Karpas-422 (cell line): ENCODE results near the gene RREB1. TPM values are rescaled to one million over a fixed set of nuclear protein-coding genes. Genes with fewer than 3 reads are reported as not detected.

Experiments used
- DNase-seq: peaks from one replicate; pipeline ENCODE4 v3.0.0-alpha.2; 2015
- H2AFZ ChIP-seq: fragments of 200-600 bp; sonication (generic); 2 replicates; pipeline ENCODE4 v1.6.1; 2014; ENCODE audit warnings: antibody characterized with exemption, low read length, mixed read lengths
- H3K27ac ChIP-seq: fragments of 200-600 bp; sonication (generic); 2 replicates; pipeline ENCODE4 v1.5.1; 2014; ENCODE audit warnings: mild to moderate bottlenecking, low read length, moderate library complexity
- H3K27me3 ChIP-seq: fragments of 200-600 bp; sonication (generic); 2 replicates; pipeline ENCODE4 v1.6.1; 2014; ENCODE audit warnings: low read length, mixed read lengths
- H3K36me3 ChIP-seq: fragments of 200-600 bp; sonication (generic); 2 replicates; pipeline ENCODE4 v1.6.1; 2014; ENCODE audit warnings: low read length, mixed read lengths; ENCODE audit not compliant: insufficient read depth
- H3K4me1 ChIP-seq: fragments of 200-600 bp; sonication (generic); 2 replicates; pipeline ENCODE4 v1.6.1; 2014; ENCODE audit warnings: mild to moderate bottlenecking, low read length, mixed read lengths
- H3K4me2 ChIP-seq: fragments of 200-600 bp; sonication (generic); 2 replicates; pipeline ENCODE4 v1.6.1; 2014; ENCODE audit warnings: low read length, low read depth, mild to moderate bottlenecking; ENCODE audit not compliant: poor library complexity, severe bottlenecking
- H3K4me3 ChIP-seq: fragments of 200-600 bp; sonication (generic); 2 replicates; pipeline ENCODE4 v1.5.1; 2014; ENCODE audit warnings: mild to moderate bottlenecking, antibody characterized with exemption, low read length, mixed read lengths
- H3K79me2 ChIP-seq: fragments of 200-600 bp; sonication (generic); 2 replicates; pipeline ENCODE4 v1.6.1; 2014; ENCODE audit warnings: mild to moderate bottlenecking, low read length, mixed read lengths
- H3K9ac ChIP-seq: fragments of 200-600 bp; sonication (generic); 2 replicates; pipeline ENCODE4 v1.6.0; 2014; ENCODE audit warnings: low read length
- H3K9me2 ChIP-seq: fragments of 200-600 bp; sonication (generic), shearing (Covaris generic); replicated peaks from 2 replicates; pipeline ENCODE4 v1.6.0; 2014; ENCODE audit warnings: mild to moderate bottlenecking, low read length, moderate library complexity; ENCODE audit not compliant: insufficient read depth
- H3K9me3 ChIP-seq: fragments of 300-700, 200-600 bp; sonication (generic); 2 replicates; pipeline ENCODE4 v1.6.1; 2014; ENCODE audit warnings: low read length, mixed read lengths
- H4K20me1 ChIP-seq: fragments of 200-600 bp; sonication (generic); 2 replicates; pipeline ENCODE4 v1.6.1; 2014; ENCODE audit warnings: mild to moderate bottlenecking, antibody characterized with exemption, low read length, low read depth; ENCODE audit not compliant: insufficient read depth
- small RNA-seq: library from RNA; depleted of rRNA; stranded (forward); fragments of <200 nt; gene quantifications from one replicate; pipeline ENCODE3, GENCODE V24; 2014
- total RNA-seq: library from RNA; depleted of rRNA; stranded (reverse); fragments of >200 nt; shearing (Covaris generic); gene quantifications from 2 replicates; pipeline ENCODE4 v1.2.3, GENCODE V29; 2014; ENCODE audit warnings: low replicate concordance; rRNA removed

The RREB1 gene
- total RNA-seq, 1 experiment from 2014 or later, result 5.0 TPM

GRCh38 chr6:7298113-7298512 is 190.4 kb downstream of the RREB1 start:
- Histone ChIP-seq H3K9me3 (no peaks in the 10 kb centered on the region), H3K4me1 (no peaks in the 10 kb centered on the region), H3K4me3 (no peak overlapping the region), H3K9me2 (no peaks in the 10 kb centered on the region), H3K9ac (no peak overlapping the region), H2AFZ (no peak overlapping the region), H4K20me1 (no peaks in the 10 kb centered on the region), H3K4me2 (no peak overlapping the region), H3K27me3 (no peaks in the 10 kb centered on the region), H3K36me3 (peaks cover 64% of the 10 kb centered on the region), H3K79me2 (peaks cover 56% of the 10 kb centered on the region), H3K27ac (no peak overlapping the region)
- no peak for DNase-seq

DNA sequence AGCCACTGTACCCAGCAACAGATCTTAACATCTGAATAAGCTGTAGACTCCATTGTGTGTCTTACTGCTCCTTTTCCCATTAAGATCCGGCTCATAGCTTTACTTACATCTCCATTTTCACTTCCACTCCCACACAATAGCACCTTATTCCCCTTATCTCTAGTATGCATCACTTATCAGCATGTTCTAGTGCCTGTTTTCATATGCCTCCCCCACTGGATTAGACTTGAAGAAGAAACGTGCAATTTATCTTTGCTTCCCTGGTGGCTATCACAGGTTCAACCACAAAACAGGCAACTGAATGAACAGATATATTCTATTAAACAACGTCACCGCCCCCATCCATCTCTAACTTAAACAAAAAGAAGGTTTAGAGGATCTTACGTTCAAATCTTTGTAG is 193.2 kb downstream of the RREB1 start:
- no peaks in the 10 kb centered on the region for H3K9me3 ChIP-seq
- peaks cover 6% of the 10 kb centered on the region; the same call in 1 of the 2 replicates for H4K20me1 ChIP-seq
- H3K4me3 ChIP-seq, result no peak overlapping the region
- H3K27me3 ChIP-seq, result no peaks in the 10 kb centered on the region
- no peaks in the 10 kb centered on the region; the same call in 1 of the 2 replicates for H3K4me1 ChIP-seq
- no peaks in the 10 kb centered on the region for H3K9me2 ChIP-seq
- no peak overlapping the region for H2AFZ ChIP-seq
- H3K27ac ChIP-seq, result no peak overlapping the region
- peaks cover 68% of the 10 kb centered on the region for H3K36me3 ChIP-seq
- H3K9ac ChIP-seq, result no peak overlapping the region; the same call in 1 of the 2 replicates
- H3K79me2 ChIP-seq, result peaks cover 71% of the 10 kb centered on the region
- no peak overlapping the region for H3K4me2 ChIP-seq
- DNase-seq, result no peak

Small RNA genes within 50 kb of the gene (small RNA-seq; reads per million reads assigned to genes)
- not detected for gene RF00019

Other genes with a start within 250 kb of the RREB1 start
- 43.6 and 83.2 TPM in 2 replicates for gene SSR1, start 205.2 kb downstream of the RREB1 start, total RNA-seq